SU-DHL-6 (cell line): ENCODE results near the gene LRRFIP1.

Source experiments
- H2AFZ ChIP-seq: fragments of 200-600 bp; sonication (generic); 2 replicates; pipeline ENCODE4 v1.6.1; 2014; ENCODE audit warnings: low read depth, mild to moderate bottlenecking, moderate library complexity, mixed read lengths, antibody characterized with exemption, low read length; ENCODE audit not compliant: severe bottlenecking
- H3F3A ChIP-seq: fragments of 200-600 bp; shearing (Covaris generic); 2 replicates; pipeline ENCODE4 v1.6.0; 2016; ENCODE audit warnings: antibody characterized with exemption, mild to moderate bottlenecking; ENCODE audit not compliant: insufficient read depth
- H3K27ac ChIP-seq: fragments of 200-600 bp; sonication (generic); 2 replicates; pipeline ENCODE4 v1.5.1; 2016; ENCODE audit warnings: low read depth, mild to moderate bottlenecking, low read length, moderate library complexity, mixed read lengths
- H3K27me3 ChIP-seq: fragments of 200-600 bp; sonication (generic), shearing (Covaris generic); 2 replicates; pipeline ENCODE4 v1.6.0; 2014; ENCODE audit warnings: mild to moderate bottlenecking, low read length
- H3K36me3 ChIP-seq: fragments of 200-600 bp; sonication (generic); 2 replicates; pipeline ENCODE4 v1.6.1; 2014; ENCODE audit warnings: mild to moderate bottlenecking, low read length, mixed read lengths
- H3K4me2 ChIP-seq: fragments of 300-600, 200-600 bp; shearing (Covaris generic), sonication (generic); 2 replicates; pipeline ENCODE4 v1.6.0; 2014; ENCODE audit warnings: low read length, low read depth, mild to moderate bottlenecking; ENCODE audit not compliant: poor library complexity, severe bottlenecking
- H3K4me3 ChIP-seq: fragments of 200-600 bp; sonication (generic); 2 replicates; pipeline ENCODE4 v1.5.1; 2014; ENCODE audit warnings: antibody characterized with exemption, low read length, mild to moderate bottlenecking, mixed read lengths; ENCODE audit not compliant: insufficient read depth, poor library complexity, severe bottlenecking
- H3K79me2 ChIP-seq: fragments of 200-600 bp; sonication (generic); 2 replicates; pipeline ENCODE4 v1.6.1; 2014; ENCODE audit warnings: mild to moderate bottlenecking, low read length, moderate library complexity; ENCODE audit not compliant: insufficient read depth
- H3K9ac ChIP-seq: fragments of 200-600 bp; sonication (generic); 2 replicates; pipeline ENCODE4 v1.7.0; 2014; ENCODE audit warnings: mild to moderate bottlenecking, low read length
- H3K9me2 ChIP-seq: fragments of 200-600 bp; sonication (generic); replicated peaks from 2 replicates; pipeline ENCODE4 v1.6.1; 2014; ENCODE audit warnings: low read length; ENCODE audit not compliant: insufficient read depth
- H3K9me3 ChIP-seq: fragments of 200-600 bp; sonication (generic); 2 replicates; pipeline ENCODE4 v1.6.1; 2014; ENCODE audit warnings: low read length, mixed read lengths; ENCODE audit not compliant: insufficient read depth
- H4K20me1 ChIP-seq: fragments of 200-600 bp; sonication (generic); 2 replicates; pipeline ENCODE4 v1.6.1; 2014; ENCODE audit warnings: low read depth, mild to moderate bottlenecking, antibody characterized with exemption, low read length, moderate library complexity, mixed read lengths
- CTCF ChIP-seq: fragments of 200-600 bp; sonication (generic); IDR thresholded peaks from one replicate; pipeline ENCODE4 v1.5.1; 2017; ENCODE audit warnings: antibody characterized with exemption, mild to moderate bottlenecking, low read length, moderate library complexity; ENCODE audit not compliant: insufficient read depth, poor library complexity, severe bottlenecking
- EZH2phosphoT487 ChIP-seq: fragments of 200-600 bp; sonication (generic), shearing (Covaris generic); conservative IDR thresholded peaks from 2 replicates; pipeline ENCODE4 v1.6.1; 2018; ENCODE audit warnings: mild to moderate bottlenecking, antibody characterized with exemption, low read length, moderate library complexity, mixed read lengths

Gene LRRFIP1

DNA sequence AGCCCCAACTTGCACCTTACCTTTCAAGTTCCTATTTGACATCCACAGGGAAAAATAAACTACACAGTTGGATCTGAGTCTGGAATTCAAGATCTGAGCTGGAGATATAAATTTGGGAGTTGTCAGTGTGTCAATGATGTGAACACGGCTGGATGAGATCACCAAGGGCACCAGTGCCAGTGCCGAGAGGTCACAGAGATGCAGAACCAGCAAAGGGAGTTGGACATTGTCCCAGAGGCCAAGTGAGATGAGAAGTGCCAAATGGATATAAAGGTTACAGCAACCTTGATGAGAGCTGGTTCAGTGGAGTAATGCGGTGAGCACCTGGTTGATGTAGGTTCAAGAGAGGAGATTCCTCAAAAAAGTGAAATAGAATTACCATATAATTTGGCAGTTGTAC, 24.8 kb downstream of the LRRFIP1 start:
- no peak overlapping the region for H3K9ac ChIP-seq
- no peaks in the 10 kb centered on the region for H4K20me1 ChIP-seq
- H3K9me3 ChIP-seq = no peaks in the 10 kb centered on the region
- H3K79me2 ChIP-seq = no peaks in the 10 kb centered on the region
- H3K4me2 ChIP-seq = no peak overlapping the region
- H3K27ac ChIP-seq = no peak overlapping the region
- H2AFZ ChIP-seq = no peak overlapping the region
- H3F3A ChIP-seq = no peaks in the 10 kb centered on the region
- H3K9me2 ChIP-seq = no peaks in the 10 kb centered on the region
- no peaks in the 10 kb centered on the region for H3K36me3 ChIP-seq
- H3K27me3 ChIP-seq = no peaks in the 10 kb centered on the region
- H3K4me3 ChIP-seq = no peak overlapping the region
- TF ChIP-seq EZH2phosphoT487 (no peak), CTCF (no peak)

- no peaks in the 10 kb centered on the region for H3K36me3 ChIP-seq
- H2AFZ ChIP-seq = no peak overlapping the region
- H3K27ac ChIP-seq = no peak overlapping the region
- H3K79me2 ChIP-seq = no peaks in the 10 kb centered on the region
- no peak overlapping the region for H3K4me3 ChIP-seq
- no peak for TF ChIP-seq CTCF
- TF ChIP-seq EZH2phosphoT487 = no peak
- H3K9ac ChIP-seq = no peak overlapping the region
- no peaks in the 10 kb centered on the region for H3F3A ChIP-seq
- no peak overlapping the region for H3K4me2 ChIP-seq
- H4K20me1 ChIP-seq = no peaks in the 10 kb centered on the region
- no peaks in the 10 kb centered on the region for H3K9me2 ChIP-seq
- no peaks in the 10 kb centered on the region for H3K27me3 ChIP-seq
- no peaks in the 10 kb centered on the region for H3K9me3 ChIP-seq
Measured at GRCh38 chr2:237652854-237653253, 25.5 kb downstream of the LRRFIP1 start.

GRCh38 chr2:237653776-237654558, 26.6 kb downstream of the LRRFIP1 start:
- H3K36me3 ChIP-seq = no peaks in the 10 kb centered on the region
- H3K9me3 ChIP-seq = no peaks in the 10 kb centered on the region
- H3K27me3 ChIP-seq = no peaks in the 10 kb centered on the region
- H3F3A ChIP-seq = no peaks in the 10 kb centered on the region
- H3K4me3 ChIP-seq = no peak overlapping the region
- H3K79me2 ChIP-seq = no peaks in the 10 kb centered on the region
- TF ChIP-seq EZH2phosphoT487 (no peak), CTCF (no peak)
- no peaks in the 10 kb centered on the region for H4K20me1 ChIP-seq
- no peak overlapping the region for H2AFZ ChIP-seq
- no peak overlapping the region for H3K9ac ChIP-seq
- H3K9me2 ChIP-seq = no peaks in the 10 kb centered on the region
- no peak overlapping the region for H3K27ac ChIP-seq
- H3K4me2 ChIP-seq = no peak overlapping the region
